Left renal pelvis (tissue), 4 donors: ENCODE measurements around the gene XRCC4. TPM values are rescaled to one million over a fixed set of nuclear protein-coding genes. Genes with fewer than 3 reads are reported as not detected.
"Not testable (repeated sequence)": the region's sequence is repeated elsewhere in the genome, so short reads cannot be mapped to it uniquely, and the experiment has no call there.

Source experiments
- DNase-seq, 4 donors: peaks; one replicate each; pipeline ENCODE4 v3.0.0-alpha.2; 2013; ENCODE audit warnings: low read depth in 4 of 4, low spot score in 3 of 4
- polyA plus RNA-seq, 4 donors: library from polyadenylated mRNA; unstranded; fragments of 120-200 nt; gene quantifications; one replicate each; pipeline ENCODE4 v1.2.1, GENCODE V29; 2013; ENCODE audit not compliant: insufficient read length in 4 of 4

Gene XRCC4
- polyA plus RNA-seq, 4 donors, result 7.0 to 15.1 (median 12.3) TPM

DNA sequence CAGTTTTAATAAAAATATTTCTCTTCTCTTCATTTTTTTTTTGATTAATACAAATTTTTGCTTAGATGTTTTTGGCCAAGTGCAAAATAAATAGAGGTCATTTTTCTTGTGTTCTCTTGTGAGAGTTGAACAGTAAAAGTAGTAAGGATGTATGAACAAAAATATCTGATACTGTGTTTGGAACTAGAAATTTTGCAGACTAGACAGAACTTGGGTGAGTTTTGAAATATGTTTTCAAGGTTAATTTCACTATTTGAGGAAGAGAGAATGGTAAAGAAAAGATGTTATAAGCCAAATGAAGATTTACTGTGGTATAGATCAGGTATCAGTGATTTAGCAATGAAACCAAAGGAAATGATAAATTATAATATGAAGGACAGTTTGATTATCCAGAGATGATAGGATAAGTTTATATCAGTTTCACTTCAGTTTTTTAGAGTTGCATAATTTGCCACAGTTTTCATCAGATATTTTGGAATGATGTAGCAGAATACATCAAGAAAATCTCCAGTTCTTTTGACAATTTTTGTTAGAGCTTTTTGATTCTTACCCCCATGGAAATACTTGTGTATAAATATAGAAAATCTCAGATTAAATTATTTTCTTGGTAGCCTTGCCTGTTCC is 246.3 kb downstream of the XRCC4 start:
- DNase-seq, result no peak

DNA sequence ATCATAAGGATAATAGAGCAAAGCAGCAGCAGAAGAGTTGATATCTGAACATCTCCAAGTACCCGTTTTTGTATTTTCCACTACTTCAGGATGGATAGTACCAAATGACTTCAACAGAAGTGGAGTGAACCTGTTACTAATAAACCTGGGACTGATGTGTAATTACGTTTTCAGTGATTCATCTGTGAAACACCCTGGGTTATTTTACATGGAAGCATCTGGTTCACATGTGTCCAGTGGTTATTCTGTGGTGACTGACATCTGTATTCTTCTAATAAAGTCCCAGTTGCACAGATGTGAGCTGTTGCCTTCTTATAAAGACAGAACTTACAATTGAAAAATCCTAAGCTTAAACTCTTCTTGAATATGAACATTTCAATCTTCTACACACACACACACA is 254.5 kb downstream of the XRCC4 start:
- no peak for DNase-seq

DNA sequence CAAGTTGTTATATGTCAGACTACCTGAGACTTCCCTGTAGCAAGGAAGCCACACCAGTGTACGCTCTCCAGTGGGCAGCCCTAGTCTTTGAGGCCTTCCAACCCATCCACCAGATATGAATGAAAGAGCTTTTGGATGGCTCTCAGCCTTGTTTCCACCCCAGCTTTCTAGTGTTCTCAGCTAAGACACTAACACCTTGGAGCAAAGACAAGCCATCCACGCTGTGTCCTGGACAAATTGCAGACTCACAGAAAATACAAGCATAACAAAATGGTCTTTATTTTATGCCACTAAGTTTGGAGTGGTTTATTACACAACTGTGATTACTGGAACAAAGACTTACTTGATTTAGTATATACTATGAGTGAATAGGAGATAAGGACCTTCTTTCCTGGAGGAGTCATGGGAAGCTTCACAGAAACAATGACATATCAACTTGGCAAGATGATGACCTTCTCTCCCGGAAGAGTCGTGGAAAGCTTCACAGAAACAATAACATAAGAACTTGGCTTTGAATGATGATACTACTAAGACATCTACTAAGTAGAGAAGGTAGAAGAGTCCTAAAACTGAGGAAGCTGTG is 260.2 kb downstream of the XRCC4 start:
- no peak for DNase-seq

- DNase-seq, result no peak
Measured at GRCh38 chr5:83340511-83340918, 263.2 kb downstream of the XRCC4 start.

- no peak for DNase-seq
Measured at GRCh38 chr5:83341815-83342334, 264.5 kb downstream of the XRCC4 start.

DNA sequence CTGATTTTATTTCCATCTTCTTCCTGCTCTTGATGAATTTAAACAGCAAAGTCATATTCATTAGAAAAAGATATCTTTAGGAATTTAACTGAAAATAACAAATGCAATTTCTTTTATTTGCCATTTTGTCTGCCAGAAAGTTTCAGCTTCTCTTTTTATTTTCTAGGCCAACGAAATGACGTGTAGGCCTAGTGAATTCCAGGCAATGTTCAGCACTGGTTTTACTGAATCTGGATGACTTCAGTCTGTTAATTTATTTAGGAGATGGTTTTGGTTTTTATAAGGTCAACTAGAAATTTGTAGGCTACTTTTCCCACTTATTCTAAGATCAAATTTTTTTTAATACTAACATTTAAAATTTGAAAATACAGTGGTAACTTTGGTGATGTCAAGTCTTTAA is 265.1 kb downstream of the XRCC4 start:
- DNase-seq, result no peak

DNA sequence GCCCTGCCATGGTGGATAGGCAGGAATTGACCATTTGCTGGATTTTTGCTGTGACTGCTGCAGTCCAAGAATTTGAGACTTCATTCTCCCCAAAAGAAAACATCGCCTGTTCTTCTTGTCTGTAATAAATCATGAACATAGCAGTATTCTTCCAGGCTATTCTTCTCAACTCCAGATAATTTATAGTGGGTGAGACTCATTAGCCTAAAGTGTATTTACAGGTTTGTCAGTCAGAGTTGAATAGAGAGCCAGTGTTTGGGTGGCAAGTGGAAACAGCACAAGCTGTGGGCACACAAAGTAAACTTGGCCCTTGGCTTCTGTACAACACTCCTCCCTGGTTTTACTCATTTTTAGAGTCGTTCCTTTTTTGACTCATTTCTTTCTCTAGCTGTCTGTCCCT is 266.0 kb downstream of the XRCC4 start:
- peak in 2 of 4 donors; percentile 5 to 30 for DNase-seq

GRCh38 chr5:83345423-83345822 is 268.1 kb downstream of the XRCC4 start:
- DNase-seq, result no peak

DNA sequence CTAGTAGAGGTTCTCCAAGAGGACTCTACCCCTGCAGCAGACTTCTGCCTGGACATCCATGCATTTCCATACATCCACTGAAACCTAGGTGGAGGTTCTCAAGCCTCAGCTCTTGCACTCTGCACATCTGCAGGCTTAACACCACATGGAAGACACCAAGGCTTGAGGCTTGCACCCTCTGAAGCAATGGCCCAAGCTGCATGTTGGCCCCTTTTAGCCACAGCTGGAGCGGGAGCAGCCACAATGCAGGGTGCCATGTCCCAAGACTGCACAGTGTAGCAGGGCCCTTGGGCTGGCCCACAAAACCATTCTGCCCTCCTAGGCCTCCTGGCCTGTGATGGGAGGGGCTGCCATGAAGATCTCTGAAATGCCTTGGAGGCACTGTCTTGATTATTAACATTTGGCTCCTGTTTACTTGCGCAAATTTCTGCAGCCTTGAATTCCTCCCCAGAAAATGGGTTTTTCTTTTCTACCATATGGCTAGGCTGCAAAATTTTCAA is 271.0 kb downstream of the XRCC4 start:
- DNase-seq, result no peak

DNA sequence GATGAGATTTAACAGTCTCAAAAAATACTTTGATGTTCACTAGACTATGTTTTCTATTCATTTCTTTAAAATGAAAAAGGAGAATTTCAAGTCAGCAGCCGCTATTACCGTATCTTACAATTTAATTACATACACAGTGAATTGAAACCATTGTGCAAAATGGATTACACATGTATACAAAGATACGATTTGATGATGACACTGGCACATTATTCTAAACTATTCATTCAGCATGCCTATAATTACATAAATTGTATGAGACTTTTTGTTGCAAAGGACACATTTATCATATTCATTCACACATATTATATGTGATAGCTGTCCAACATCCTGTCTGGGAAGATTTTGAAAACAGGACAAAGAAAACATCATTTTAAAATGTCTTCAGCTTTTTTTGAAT is 275.9 kb downstream of the XRCC4 start:
- no peak for DNase-seq

- no peak for DNase-seq
Measured at GRCh38 chr5:83353774-83354173, 276.4 kb downstream of the XRCC4 start.

DNA sequence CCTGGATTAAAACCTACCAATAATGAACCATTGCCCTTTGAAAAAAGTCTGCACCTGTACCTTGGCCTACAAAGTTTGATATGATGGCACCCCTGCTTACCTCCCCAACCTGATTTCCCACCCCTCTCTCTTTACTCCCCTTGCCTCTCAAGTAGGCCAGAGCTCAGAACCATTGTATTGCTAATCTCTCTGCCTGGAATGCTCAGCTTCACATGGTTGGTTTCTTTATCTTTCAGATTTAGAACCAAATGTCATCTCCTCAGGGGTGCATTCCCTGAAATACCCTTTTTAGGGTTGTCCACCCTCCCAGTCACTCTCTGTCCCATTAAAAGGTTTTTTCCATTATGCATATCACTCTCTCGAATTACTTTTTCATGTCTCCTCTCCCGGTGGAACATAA is 277.6 kb downstream of the XRCC4 start:
- DNase-seq, result no peak

DNA sequence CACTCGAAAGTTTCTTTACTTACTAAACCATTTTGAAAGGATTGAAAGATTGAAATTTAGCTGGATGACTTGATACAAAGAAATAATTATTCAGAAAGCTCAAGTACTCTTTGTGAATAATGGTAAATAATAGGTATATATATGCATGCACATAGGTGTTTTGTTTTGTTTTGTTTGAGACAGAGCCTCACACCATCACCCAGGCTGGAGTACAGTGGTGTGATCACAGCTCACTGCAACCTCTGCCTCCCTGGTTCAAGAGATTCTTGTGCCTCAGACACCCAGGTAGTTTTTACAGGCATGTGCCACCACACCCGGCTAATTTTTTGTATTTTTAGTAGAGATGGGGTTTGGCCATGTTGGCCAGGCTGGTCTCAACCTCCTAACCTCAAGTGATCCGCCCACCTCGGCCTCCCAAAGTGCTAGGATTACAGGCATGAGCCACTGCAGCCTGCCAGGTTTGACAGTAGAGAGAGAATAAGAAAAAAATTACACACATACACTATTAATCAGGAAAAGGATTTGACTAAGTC is 278.2 kb downstream of the XRCC4 start:
- DNase-seq, result not testable (repeated sequence)

DNA sequence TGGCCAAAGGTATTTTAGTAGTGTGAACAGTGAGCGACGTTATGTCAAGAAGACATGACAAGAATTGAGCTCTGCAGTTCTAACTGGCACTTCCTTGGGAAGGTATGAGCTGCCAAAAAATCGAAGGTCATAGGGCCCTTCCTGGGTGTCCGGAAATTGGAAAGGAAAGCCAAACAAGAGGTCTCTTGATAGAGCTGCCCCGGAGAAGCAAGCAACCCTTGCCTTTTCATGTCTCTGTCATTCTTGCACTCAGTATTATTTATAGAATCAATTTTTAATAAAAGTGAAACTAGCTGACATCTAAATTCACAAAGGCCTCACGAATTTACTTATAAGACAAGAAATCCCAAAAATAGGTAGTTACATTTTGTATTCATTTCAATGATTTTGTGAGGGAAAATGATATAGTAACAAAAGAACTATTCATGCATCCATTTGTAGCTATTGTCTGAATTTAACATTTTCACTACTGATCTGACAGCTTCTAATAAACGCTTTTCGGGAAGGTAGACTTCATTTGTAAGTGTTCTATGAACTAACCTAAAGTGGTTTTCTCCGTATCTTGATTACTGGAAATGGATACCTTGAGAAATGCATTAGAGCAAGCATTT is 280.4 kb downstream of the XRCC4 start:
- no peak for DNase-seq

DNA sequence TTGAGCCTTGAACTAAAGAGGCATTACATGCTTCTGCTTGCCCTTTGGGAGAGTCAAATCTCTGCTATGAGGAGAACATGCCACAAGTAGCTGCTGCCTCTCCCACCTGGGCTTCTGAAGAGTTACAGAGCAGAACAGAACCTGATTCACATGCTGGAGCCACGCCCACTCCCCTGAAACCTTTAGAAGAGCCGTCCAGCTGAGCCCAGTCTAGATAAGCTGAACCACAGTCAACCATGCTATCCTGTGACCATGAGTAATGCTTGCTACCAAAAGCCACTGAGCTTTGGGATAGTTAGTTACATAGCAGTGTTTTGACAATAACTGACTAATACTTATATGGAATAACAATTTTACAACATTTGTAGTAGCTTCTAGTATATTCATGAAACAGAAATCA is 283.2 kb downstream of the XRCC4 start:
- DNase-seq, result no peak

DNA sequence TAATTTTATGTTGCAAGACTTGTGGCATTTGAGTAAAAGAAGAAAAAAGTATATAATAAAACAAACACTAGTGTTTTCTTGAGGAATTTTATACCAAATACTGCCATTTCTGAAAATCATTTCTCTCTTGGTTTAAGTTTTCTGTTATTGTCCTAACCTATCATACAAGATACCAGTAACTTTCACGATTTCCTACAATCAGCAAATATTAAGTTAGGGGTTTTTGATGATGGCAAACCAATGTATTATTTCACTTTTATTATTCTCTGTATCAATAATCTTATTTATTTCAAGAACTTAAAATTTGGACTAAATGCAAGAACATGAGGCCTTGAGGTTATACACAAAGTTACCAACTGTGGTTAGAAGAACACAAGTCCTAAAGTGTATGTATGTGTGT is 285.2 kb downstream of the XRCC4 start:
- DNase-seq, result no peak

- DNase-seq, result no peak
Measured at GRCh38 chr5:83363111-83363885, 286.0 kb downstream of the XRCC4 start.

- no peak for DNase-seq
Measured at GRCh38 chr5:83363886-83364275, 286.5 kb downstream of the XRCC4 start.

GRCh38 chr5:83364312-83365299 is 287.3 kb downstream of the XRCC4 start:
- no peak for DNase-seq

DNA sequence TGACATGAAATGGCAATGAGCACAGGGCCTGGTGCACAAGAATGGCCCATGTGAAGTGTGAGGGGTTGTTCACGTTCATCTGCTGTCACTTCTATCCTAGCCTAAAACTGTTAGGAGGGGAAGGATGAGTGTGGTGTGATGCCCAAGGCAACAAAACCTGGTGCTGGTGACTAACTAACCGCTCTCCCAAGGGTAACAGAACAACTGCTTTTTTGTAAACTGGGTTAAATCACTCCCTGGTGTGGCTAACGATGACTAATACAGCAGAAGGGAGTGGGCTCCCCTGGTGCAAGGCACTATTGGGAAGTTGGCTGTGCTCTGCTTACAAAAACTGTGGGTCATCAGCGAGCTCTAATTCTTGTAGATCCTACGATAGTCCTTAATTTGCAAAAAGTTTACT is 291.0 kb downstream of the XRCC4 start:
- DNase-seq, result no peak
